Type B pancreatic cell (in vitro differentiated cells): ENCODE data around the gene NCBP3. TPM values are rescaled to one million over a fixed set of nuclear protein-coding genes. Genes with fewer than 3 reads are reported as not detected.

Source experiments
- DNase-seq: peaks from one replicate; pipeline ENCODE4 v3.0.0; 2021; ENCODE audit warnings: mixed read lengths; ENCODE audit not compliant: unreplicated experiment; ENCODE audit errors: extremely low spot score
- H3K27ac Mint-ChIP-seq: 2 replicates; pipeline ENCODE4 v1.8.0; 2021; ENCODE audit warnings: mild to moderate bottlenecking, mixed read lengths
- H3K27me3 Mint-ChIP-seq: 2 replicates; pipeline ENCODE4 v1.8.0; 2021; ENCODE audit warnings: mixed read lengths
- H3K36me3 Mint-ChIP-seq: 2 replicates; pipeline ENCODE4 v1.8.0; 2021; ENCODE audit warnings: mixed read lengths
- H3K4me1 Mint-ChIP-seq: one replicate; pipeline ENCODE4 v1.8.0; 2021; ENCODE audit warnings: mixed read lengths; ENCODE audit not compliant: unreplicated experiment
- H3K4me3 Mint-ChIP-seq: 2 replicates; pipeline ENCODE4 v1.8.0; 2021; ENCODE audit warnings: mild to moderate bottlenecking, mixed read lengths
- H3K9me3 Mint-ChIP-seq: 2 replicates; pipeline ENCODE4 v1.8.0; 2021; ENCODE audit warnings: mixed read lengths
- total RNA-seq: library from RNA; stranded (reverse); gene quantifications from 2 replicates; pipeline ENCODE4 v1.2.1, GENCODE V29; 2021; ENCODE audit warnings: low replicate concordance
- TF ChIP-seq, protein P1 (sequence below): fragments of 200-600 bp; sonication (generic); conservative IDR thresholded peaks from 2 replicates; pipeline ENCODE4 v1.5.0; 2021; ENCODE audit warnings: antibody characterized with exemption, mild to moderate bottlenecking

The NCBP3 gene
- total RNA-seq, 1 donor from 2014 or later: 58.2 TPM

- Mint-ChIP-seq H3K4me1 (peaks cover 11% of the 10 kb centered on the region), H3K27ac (no peak overlapping the region), H3K27me3 (peaks cover 2% of the 10 kb centered on the region), H3K36me3 (no peaks in the 10 kb centered on the region), H3K4me3 (no peak overlapping the region), H3K9me3 (no peaks in the 10 kb centered on the region)
- TF ChIP-seq, protein P1, sequence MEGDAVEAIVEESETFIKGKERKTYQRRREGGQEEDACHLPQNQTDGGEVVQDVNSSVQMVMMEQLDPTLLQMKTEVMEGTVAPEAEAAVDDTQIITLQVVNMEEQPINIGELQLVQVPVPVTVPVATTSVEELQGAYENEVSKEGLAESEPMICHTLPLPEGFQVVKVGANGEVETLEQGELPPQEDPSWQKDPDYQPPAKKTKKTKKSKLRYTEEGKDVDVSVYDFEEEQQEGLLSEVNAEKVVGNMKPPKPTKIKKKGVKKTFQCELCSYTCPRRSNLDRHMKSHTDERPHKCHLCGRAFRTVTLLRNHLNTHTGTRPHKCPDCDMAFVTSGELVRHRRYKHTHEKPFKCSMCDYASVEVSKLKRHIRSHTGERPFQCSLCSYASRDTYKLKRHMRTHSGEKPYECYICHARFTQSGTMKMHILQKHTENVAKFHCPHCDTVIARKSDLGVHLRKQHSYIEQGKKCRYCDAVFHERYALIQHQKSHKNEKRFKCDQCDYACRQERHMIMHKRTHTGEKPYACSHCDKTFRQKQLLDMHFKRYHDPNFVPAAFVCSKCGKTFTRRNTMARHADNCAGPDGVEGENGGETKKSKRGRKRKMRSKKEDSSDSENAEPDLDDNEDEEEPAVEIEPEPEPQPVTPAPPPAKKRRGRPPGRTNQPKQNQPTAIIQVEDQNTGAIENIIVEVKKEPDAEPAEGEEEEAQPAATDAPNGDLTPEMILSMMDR: no peak
- DNase-seq: no peak
Observed at GRCh38 chr17:3773511-3773910, 72.5 kb downstream of the NCBP3 start.

GRCh38 chr17:3772764-3773163, 73.3 kb downstream of the NCBP3 start:
- no peaks in the 10 kb centered on the region for H3K9me3 Mint-ChIP-seq
- no peak overlapping the region for H3K27ac Mint-ChIP-seq
- TF ChIP-seq, protein P1: no peak
- H3K36me3 Mint-ChIP-seq: no peaks in the 10 kb centered on the region
- no peak overlapping the region for H3K4me3 Mint-ChIP-seq
- peaks cover 4% of the 10 kb centered on the region for H3K27me3 Mint-ChIP-seq
- peaks cover 11% of the 10 kb centered on the region for H3K4me1 Mint-ChIP-seq
- DNase-seq: no peak

GRCh38 chr17:3771140-3771539, 74.9 kb downstream of the NCBP3 start:
- Mint-ChIP-seq H3K27ac (no peak overlapping the region), H3K9me3 (no peaks in the 10 kb centered on the region), H3K4me3 (no peak overlapping the region), H3K36me3 (no peaks in the 10 kb centered on the region), H3K4me1 (peaks cover 11% of the 10 kb centered on the region), H3K27me3 (peaks cover 4% of the 10 kb centered on the region)
- no peak for DNase-seq
- TF ChIP-seq, protein P1: no peak

DNA sequence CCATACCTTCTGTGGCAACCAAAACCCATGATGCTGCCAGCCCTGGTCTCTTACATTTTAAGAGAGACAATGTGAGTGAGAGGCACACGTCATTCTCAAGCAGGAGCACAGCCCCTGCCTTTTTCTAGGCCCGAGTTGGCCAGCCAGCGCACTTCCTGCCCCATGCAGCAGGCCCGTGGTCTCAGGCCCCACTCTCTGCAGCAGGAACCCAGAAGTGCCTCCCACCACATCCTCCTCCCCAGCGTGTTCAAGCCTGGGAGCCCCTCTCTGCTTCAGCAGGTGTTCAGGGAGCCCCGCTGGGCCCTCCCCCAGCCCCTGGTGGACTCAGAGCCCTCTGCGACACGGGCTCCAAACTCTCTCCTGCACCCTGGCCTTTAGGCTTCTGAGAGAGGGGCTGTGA, 75.6 kb downstream of the NCBP3 start:
- Mint-ChIP-seq H3K27me3 (peaks cover 4% of the 10 kb centered on the region), H3K4me3 (no peak overlapping the region), H3K36me3 (no peaks in the 10 kb centered on the region), H3K4me1 (peaks cover 11% of the 10 kb centered on the region), H3K27ac (no peak overlapping the region), H3K9me3 (no peaks in the 10 kb centered on the region)
- TF ChIP-seq, protein P1: no peak
- no peak for DNase-seq

GRCh38 chr17:3768769-3769168, 77.3 kb downstream of the NCBP3 start:
- Mint-ChIP-seq H3K4me1 (peaks cover 11% of the 10 kb centered on the region), H3K36me3 (no peaks in the 10 kb centered on the region), H3K27me3 (peaks cover 4% of the 10 kb centered on the region), H3K27ac (no peak overlapping the region), H3K9me3 (no peaks in the 10 kb centered on the region), H3K4me3 (no peak overlapping the region)
- no peak for DNase-seq
- TF ChIP-seq, protein P1: no peak

GRCh38 chr17:3768341-3768740, 77.7 kb downstream of the NCBP3 start:
- Mint-ChIP-seq H3K9me3 (no peaks in the 10 kb centered on the region), H3K4me1 (peaks cover 11% of the 10 kb centered on the region), H3K4me3 (no peak overlapping the region), H3K27ac (no peak overlapping the region), H3K27me3 (peaks cover 4% of the 10 kb centered on the region), H3K36me3 (no peaks in the 10 kb centered on the region)
- TF ChIP-seq, protein P1: no peak
- no peak for DNase-seq
